DMS79 treated with DMSO at 0.1 percent for 48 hours (cell line): Measurements from ENCODE around the gene IRF4.

ENCODE experiments used
- DNase-seq: peaks from one replicate; lab custom pipeline; 2025; lab: John Stamatoyannopoulos, UW

Gene IRF4

DNA sequence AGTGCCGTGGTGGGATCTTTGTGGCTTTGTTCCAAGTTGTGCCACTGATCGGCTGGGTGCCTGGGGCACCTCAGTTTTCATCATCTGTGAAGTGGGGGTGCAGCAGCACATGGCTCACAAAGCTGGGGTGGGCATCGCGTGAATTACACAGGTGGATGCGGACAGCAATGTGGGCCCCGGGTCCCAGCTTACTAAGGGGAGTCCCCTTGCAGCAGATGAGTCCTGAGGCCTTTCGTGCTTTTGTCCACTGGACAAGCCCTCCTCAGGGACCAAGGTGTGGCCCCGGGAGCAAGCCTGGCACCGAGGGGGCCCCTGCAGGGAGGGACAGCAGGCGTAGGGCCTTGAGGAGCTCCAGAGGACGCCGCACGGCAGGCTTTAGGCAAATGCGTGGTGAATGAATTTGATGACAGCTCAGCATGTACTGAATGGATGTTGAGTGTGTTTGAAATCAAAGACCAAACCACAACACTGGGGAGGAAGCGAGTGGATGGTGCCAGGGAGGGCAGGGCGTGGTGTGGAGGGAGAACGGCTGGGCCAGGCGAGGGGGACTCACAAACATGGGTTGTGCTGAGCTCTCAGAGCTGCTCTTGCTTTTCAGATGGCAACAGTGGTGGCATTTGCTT, 53.2 kb downstream of the IRF4 start:
- DNase-seq = peak; percentile 21

DNA sequence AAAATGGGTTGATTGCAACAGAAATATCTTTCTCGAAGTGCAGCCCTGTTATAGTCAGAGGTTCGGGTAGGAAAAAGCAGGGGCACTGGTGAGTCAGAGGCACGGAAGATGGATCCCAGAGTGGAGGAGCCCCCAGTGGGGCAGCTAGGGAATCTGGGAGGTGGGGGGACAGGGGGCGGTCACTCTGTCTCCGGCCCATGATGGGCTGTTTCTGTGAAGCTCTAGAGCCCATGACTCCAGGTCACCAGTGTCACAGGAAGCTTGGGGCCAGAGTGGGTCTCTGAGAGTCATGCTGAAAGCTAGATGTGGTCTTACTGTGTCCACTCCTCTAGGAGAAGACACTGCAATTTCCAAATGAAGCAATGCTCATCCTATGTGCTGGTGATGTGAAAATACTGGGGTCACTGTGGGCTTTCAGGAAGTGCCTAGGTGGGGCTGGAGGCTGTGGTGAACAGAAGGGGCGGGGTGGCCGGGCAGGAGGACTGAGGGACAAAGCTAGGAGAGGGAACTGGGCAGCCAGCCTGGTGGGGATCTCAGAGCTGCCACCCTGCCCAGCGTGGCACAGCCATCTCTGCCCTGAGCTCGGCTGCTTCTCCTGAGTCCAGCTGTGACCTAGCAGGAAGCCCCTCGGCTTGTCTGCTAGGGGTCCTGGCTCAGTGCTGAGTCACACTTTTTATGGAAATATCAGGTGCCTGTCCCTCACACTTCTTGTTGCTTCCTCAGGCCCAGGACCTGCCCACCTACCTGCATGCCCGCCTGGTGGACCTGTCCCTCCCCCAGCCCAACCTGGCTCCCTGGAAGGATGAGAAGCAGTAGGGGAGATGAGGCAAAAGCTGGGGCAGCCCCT, 54.2 kb downstream of the IRF4 start:
- DNase-seq = no peak

DNA sequence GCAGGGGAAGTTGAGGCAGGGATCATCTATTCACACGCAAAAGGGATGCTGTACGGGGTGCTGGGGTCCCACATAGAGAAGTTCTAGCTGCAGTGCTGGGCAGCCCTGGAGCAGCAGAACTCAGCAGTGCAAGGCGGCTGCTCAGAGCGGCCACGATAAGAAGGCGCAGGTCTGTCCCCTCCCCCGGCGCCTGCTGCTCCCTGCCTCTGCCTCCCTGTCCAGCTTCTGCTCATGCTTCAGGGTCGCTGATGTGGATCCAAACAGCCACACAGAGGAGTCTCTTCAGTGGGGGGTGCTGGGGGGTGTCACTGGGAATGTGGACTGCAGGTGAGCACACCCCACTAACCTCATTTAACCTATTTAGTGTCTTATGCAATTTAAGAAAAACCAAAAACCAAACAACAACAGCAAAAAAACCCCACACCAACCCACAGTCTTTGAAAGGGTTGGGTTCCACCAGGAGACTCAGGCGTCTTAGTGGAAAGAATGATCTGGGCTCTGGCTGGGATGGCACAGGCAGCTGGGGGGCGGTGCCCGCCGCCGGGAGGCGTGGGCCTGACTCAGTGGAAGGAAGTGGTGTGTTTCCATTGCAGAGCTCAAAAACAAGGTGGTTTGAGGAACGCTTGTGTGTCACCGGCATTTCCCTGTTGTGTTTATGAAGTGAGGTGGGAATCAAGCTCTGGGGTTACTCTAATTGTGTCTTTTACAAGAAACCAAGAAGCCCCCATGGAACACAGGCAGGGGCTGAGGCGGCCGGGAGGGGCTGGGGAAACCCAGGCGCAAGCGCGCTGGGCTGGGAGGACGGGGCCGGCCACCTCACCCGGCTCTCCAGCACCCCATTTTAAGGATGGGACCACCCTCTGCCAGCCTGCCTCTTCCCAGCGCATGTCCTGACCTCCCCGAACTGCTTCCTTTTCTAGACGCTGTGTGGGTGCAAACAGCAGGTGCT, 55.1 kb downstream of the IRF4 start:
- no peak for DNase-seq

DNA sequence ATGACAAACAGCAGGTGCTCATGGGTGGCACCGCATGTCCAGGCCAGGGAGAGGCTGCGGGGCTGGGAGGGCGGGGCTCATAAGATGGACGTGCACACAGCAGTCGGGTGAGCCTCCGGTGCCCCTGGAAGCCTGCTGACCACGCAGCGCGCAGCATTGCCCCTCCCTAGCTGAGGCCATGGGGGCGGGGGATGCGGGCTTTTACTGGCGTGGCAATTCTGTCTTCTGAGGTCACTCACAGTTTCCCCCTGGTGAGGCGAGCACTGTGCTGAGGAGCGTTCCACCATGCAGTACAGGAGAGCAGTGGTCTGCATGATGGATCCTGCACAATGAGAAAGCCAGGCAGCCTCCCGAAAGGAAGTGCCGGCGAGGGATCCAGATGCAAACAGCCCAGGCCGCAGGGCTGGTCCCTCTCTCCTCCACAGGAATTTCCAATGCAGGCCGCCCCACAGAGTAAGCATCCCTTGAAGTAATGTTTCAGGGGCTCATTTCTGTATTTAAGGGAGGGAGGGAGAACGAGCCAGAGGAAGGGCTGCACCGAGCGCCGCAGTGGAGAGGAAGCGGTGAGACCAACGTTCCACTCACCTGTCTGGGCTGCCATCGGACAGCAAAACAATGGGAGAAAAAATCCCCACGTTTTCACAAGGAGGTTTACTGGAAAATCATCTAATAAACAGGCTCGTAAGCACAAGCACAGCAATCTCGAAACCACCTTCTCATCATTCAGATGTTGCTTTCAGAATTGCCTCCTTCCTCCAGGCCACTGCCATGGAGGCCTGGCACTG, 56.0 kb downstream of the IRF4 start:
- DNase-seq = no peak

DNA sequence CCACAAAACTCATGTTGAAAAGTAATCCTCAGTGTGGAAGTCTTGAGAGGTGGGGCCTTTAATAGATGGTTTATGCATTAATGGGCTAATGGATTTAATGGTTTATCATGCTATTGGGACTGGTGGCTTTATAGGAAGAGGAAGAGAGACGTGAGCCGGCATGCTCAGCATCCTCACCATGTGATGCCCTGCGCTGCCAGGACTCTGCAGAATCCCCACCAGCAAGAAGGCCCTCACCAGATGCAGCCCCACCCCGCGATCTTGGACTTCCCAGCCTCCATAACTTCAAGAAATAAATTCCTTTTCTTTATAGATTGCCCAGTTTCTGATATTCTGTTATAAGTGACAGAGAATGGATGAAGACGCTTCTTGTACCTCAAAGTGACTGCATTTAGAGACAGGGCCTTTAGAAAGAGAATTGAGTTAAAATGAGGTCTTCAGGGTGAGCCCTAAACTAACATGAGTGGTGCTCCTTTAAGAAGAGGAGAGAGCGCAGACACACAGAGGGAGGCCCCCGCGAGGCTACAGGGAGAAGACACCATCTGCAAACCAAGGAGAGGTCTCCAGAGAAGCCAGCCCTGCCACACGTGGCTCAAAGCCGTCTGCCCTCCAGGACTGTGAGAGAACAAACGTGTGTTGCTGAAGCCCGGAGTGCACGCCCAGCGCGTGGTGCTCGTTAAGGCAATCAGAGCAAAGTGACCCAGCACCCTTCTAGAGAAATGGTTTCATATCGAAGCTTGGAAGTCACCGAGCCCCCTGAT, 56.9 kb downstream of the IRF4 start:
- no peak for DNase-seq

DNA sequence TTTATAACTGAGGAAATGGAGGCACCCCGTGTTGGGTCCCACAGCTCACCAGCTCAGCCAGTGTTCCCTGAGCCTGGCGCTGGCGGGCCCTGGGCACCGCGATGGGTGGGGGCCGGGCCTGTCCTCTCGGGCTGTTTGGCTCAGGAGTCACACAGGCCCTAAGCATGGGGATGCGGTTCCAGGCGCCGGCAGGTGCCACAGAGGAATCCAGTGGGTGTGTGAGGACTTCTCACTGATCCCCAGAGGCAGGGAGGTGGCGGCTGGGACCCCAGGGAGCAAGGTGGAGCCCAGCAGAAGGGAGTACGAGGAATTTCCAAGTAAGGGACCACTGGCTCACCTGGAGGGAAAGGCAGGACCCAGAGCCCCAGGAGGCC, 57.5 kb downstream of the IRF4 start:
- DNase-seq = no peak

DNA sequence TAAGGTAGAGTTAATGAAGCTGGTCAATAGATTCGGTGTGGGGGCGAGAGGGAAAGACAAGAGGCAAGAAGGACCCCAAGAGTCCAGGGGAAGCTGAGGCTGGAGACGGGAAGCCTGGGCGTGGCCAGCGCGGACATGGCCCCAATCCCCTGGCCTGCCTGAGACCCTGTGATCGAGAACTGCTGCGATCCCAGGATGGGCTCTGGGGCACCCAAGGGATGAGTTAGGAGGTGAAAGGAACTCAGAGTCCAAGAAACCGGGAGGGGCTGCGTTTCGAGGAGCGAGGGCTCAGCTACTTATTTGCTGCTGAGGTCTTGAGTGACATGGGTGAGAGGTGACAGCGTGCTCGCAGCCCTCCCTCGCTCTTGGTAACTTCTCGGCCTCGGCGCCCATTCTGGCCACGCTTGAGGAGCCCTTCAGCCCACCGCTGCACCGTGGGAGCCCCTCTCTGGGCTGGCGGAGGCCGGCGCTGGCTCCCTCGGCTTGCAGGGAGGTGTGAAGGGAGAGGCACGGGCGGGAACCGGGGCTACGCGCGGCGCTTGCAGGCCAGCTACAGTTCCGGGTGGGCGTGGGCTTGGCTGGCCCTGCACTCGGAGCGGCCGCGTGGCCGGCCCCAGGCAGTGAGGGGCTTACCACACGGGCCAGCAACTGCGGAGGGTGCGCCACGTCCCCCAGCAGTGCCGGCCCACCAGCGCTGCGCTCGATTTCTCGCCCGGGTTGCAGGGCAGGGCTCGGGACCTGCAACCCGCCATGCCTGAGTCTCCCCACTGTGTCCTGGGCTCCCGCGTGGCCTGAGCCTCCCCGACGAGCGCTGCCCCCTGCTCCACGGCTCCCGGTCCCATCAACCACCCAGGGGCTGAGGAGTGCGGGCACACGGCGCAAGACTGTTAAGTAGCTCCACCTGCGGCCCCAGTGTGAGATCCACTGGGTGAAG, 58.2 kb downstream of the IRF4 start:
- DNase-seq = no peak

DNA sequence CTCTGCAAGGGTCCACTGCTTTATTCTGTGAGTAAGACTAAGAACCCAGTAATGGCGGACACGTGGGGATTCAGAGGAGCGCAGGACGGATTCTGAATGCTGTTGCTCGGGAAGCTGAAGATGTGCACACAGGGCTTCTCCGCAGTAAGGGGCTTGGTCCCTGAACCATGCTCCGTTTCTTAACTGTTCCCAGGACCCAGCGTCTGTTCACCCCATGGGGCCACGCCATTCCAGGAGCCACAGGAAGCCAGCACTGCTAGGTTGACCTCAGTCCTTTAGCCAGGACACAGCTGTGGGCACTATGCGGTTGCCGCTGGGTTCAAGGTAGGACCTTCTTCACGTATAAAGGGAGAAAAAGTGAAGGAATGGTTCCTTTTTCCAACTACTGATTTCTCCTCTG, 59.8 kb downstream of the IRF4 start:
- DNase-seq = no peak

DNA sequence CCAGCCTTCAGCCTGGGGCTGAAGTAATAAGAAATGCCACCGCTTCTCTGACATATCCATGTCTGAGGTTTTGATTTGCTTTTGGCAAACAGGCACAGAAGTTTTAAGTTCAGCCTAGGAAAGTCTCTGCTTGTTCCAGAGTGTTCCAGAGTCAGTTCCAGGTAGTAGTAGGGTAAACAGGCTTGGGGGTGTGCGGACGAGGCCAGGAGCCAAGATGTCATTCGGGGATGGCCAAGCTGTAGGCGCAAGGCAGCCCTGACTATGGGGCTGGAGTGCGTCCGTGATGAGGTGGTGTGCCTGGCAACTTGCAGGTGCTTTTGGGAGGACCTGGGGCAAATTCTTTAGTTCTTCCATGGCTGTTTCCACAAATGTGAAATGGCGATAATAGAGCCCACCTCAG, 60.3 kb downstream of the IRF4 start:
- no peak for DNase-seq

DNA sequence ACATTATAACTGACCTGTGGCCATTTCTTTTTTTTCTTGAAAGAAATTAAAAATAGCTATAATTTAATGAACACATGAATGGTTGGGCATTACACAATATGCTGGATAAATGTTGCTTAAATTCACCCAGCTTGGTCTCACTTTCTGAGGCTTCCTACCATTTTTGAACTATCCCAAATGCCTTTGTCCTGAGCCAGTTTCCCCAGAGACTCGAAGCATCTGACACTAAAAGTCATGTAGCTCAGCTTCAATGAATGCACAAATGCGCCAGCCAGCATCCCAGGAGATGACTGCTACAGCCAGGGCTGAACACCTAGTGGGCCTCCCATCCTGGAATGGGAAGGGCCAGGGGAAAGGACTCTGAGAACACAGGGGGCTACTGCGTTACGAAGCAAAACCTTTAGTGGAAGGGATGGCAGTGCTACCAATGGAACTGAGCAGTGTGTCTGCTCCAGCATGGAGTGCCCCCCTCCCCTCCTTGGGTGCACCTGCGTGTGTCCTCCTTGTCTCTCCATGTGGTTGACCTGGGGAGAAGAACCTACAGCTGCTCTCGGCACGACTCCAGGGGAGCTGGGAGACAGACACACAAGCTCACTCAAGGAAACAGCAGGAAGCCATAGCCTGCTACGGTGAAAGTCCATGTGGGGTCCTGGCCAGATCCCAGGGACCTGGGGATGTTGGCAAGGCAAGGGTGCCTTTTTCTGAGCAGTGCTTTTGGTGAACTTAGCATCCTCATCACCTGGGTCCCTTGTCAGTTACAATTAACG, 60.9 kb downstream of the IRF4 start:
- DNase-seq = no peak

DNA sequence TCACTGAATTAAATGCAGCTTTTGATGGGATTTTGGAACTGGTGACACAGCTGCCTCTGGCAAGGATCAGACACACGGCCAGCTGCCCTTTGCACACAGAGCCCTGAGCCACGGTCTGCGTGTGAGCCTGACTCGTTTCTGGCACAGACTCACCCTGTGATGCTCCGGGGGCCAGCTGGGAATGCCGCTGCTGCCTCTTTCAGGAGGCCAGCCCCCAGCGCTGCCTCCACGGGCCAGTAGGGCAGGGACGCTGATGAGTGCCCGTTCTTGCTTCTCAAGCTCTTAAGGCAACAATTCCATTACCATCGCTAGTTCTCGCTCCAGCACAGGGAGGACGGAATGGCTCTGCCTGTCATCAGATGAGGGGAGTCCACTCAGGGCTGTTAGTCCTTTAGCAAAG, 61.6 kb downstream of the IRF4 start:
- no peak for DNase-seq

DNA sequence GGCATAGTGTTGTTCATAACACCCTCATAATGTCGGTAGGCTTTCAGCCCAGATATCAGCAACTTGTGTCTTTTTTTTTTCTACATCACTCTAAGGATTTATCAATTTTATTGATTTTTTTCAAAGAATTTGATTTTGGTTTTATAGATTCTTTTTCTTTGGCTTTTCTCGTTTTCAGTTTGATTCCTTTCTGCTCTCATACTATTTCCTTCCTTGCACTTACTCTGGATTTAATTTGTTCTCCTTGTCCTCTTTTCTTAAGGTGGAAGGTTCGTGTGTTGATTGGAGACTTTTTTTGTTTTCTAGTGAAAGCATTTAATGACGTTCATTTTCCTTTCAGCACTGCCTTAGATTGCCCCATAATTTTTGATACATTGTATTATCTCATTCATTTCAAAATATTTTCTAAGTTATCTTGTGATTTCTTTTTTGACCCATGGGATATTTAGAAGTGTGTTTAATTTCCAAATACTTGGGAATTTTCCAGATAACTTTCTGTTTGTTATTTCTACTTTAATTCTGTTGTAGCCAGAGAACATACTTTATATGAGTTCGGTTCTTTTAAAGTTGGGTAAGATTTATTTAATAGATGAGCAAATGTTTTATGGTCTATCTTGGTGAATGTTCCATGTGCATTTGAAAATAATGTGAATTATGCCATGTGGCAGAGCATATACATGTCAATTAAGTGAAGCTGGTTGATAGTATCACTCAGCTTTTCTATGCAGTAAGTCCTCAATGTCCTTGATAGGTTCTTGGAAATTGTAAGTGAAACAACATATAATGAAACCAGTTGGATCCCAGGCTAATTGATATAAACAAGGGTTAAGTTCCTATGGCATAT, 62.8 kb downstream of the IRF4 start:
- DNase-seq = no peak

DNA sequence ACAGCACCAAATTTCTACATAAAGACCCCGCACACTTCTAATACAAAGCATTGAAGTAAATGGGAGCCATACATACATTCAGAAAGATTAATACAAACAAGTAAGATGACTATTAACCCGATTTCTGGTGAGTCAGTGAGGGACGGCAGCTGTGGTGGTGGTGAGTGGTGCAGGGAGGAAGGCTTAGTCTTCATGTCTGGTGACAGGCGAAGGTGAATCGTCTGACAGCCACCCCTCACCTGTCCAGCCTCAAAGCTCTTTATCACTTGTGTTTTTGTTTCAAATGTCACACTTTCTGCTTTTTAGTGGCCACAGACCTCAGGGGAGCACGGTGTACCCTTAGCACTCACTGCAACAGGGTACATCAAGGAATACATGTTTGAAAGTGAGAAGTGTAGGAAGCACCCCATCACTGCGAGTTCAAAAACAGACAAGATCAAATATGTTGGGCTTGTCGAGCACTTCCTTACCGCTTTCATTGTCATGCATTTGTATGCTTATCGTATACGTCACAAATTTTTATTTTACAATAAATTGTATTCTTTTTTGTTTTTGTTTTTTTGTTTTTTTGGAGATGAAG, 63.5 kb downstream of the IRF4 start:
- no peak for DNase-seq

DNA sequence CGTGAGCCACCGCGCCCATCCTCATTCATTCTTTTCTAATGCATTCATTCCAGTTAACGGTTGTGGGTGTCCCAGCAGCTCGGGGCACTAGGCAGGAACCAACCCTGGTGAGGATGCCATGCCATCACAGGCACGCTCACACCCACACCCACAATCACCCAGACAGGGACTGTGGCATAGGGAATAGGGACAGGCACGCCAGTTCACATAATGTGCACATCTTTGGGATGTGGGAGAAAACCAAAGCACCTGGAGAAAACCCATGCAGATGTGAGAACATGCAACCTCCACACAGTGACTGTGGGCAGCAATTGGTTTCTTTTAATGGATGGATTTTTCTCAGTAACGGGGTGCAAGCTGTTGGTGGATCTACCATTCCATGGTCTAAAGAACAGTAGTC, 64.3 kb downstream of the IRF4 start:
- no peak for DNase-seq

DNA sequence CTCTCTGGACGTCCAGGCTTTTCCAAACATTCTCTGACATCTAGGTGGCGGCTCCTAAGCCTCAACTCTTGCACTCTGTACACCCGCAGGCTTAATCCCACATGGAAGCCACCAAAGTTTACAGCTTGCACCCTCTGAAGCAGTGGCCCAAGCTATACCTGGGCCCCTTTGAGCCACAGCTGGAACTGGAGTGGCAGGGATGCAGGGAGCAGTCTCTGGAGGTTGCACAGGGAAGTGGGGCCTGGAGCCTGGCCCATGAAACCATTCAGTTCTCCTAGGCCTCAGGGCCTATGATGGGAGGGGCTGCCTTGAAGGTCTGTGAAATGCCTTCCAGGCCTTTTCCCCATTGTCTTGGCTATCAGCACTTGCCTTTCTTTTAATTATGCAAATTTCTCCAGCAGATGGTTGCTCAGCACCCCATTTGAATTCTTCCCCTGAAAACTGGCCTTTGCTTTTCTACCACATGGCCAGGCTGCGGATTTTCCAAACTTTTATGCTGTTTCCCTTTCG, 64.9 kb downstream of the IRF4 start:
- DNase-seq = no peak

DNA sequence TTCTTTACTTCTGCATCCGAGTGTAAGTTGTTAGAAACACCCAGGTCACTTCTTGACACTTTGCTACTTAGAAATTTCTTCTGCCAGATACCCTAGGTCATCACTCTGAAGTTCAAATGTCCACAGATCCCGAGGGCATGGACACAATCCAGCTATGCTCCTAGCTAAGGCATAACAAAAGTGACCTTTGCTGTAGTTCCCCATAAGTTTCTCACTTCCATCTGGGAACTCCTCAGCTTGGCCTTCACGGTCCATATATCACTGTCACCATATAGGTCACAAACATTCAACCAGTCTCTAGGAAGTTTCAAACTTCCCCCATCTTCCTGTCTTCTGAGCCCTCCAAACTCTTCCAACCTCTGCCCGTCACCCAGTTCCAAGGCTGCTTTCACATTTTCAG, 65.3 kb downstream of the IRF4 start:
- DNase-seq = no peak
